HepG2 (cell line): ENCODE data around the gene ENAH. TPM values are rescaled to one million over a fixed set of nuclear protein-coding genes. Genes with fewer than 3 reads are reported as not detected.

Experiments used
- ETV6 ChIP-seq: sonication (generic); formaldehyde crosslinking; conservative IDR thresholded peaks from 2 replicates; pipeline ENCODE4 v1.4.0; 2020; ENCODE audit warnings: missing genetic modification reagents
- FOXA1 ChIP-seq, 2 experiments: fragments of 450-650 bp in 1 of 2; sonication (generic) in 1 of 2; formaldehyde crosslinking in 1 of 2; IDR thresholded peaks; 2 replicates each; pipeline versions ENCODE4 v1.4.0 to v1.6.1; 2016 to 2020; ENCODE audit warnings: missing genetic modification reagents in 1 of 2
- FOXM1 ChIP-seq: sonication (generic); formaldehyde crosslinking; IDR thresholded peaks from 2 replicates; pipeline ENCODE4 v1.5.0; 2020; ENCODE audit warnings: missing genetic modification reagents
- IKZF4 ChIP-seq: sonication (generic); formaldehyde crosslinking; IDR thresholded peaks from 2 replicates; pipeline ENCODE4 v1.5.1; 2020; ENCODE audit warnings: borderline replicate concordance, mild to moderate bottlenecking, low read depth, missing genetic modification reagents; ENCODE audit errors: not compliant biosample characterization
- KDM6A ChIP-seq: IDR thresholded peaks from 2 replicates; pipeline ENCODE4 v1.6.1; 2016; ENCODE audit warnings: low read depth
- KMT2B ChIP-seq: IDR thresholded peaks from 2 replicates; pipeline ENCODE4 v1.6.1; 2016; ENCODE audit warnings: missing genetic modification reagents, missing compliant biosample characterization
- SAFB2 ChIP-seq: sonication (generic); formaldehyde crosslinking; IDR thresholded peaks from 2 replicates; pipeline ENCODE4 v1.5.1; 2020; ENCODE audit warnings: missing genetic modification reagents, low read depth, mild to moderate bottlenecking, borderline replicate concordance
- SMC3 ChIP-seq: IDR thresholded peaks from 2 replicates; pipeline ENCODE4 v1.6.1; 2011; ENCODE audit warnings: low read length, improper control_type of control experiment
- THYN1 ChIP-seq: sonication (generic); formaldehyde crosslinking; IDR thresholded peaks from 2 replicates; pipeline ENCODE4 v1.8.1; 2023; ENCODE audit warnings: low read depth, mild to moderate bottlenecking, moderate library complexity, missing genetic modification reagents, borderline replicate concordance
- ZMYM4 ChIP-seq: sonication (generic); formaldehyde crosslinking; IDR thresholded peaks from 2 replicates; pipeline ENCODE4 v1.8.1; 2023; ENCODE audit warnings: mild to moderate bottlenecking, missing genetic modification reagents
- ZNF160 ChIP-seq: sonication (generic); formaldehyde crosslinking; IDR thresholded peaks from 2 replicates; pipeline ENCODE4 v1.8.0; 2022; ENCODE audit warnings: mild to moderate bottlenecking, inconsistent platforms, missing genetic modification reagents
- ZNF350 ChIP-seq: sonication (generic); formaldehyde crosslinking; IDR thresholded peaks from 2 replicates; pipeline ENCODE4 v1.4.0; 2020; ENCODE audit warnings: mild to moderate bottlenecking, low read depth, missing genetic modification reagents, borderline replicate concordance
- ZNF749 ChIP-seq: sonication (generic); formaldehyde crosslinking; IDR thresholded peaks from 2 replicates; pipeline ENCODE4 v1.8.0; 2022; ENCODE audit warnings: mild to moderate bottlenecking, missing genetic modification reagents, moderate library complexity, borderline replicate concordance
- ZNF878 ChIP-seq: sonication (generic); formaldehyde crosslinking; IDR thresholded peaks from 2 replicates; pipeline ENCODE4 v1.8.1; 2023; ENCODE audit warnings: mild to moderate bottlenecking, missing genetic modification reagents, moderate library complexity
- polyA plus RNA-seq, 8 experiments: library from polyadenylated mRNA; depleted of rRNA in 3 of 8; stranded (reverse) in 7 of 8; unstranded in 1 of 8; fragments of >200 nt; fragmentation: Illumina TruSeq in 4 of 8; extraction: Trizol in 4 of 8; gene quantifications; 2 replicates each; pipeline versions ENCODE4 v1.2.1 to v1.2.3, GENCODE V29; 2011 to 2016; ENCODE audit warnings: low read depth in 4 of 8, missing spikeins in 1 of 8, mixed read lengths in 1 of 8; ENCODE audit not compliant: insufficient read depth in 1 of 8
- total RNA-seq, 5 experiments: library from RNA; depleted of rRNA; stranded (reverse); fragments of >200 nt; fragmentation: Illumina TruSeq; extraction: Trizol; gene quantifications; 2 replicates each; pipeline ENCODE4 v1.2.3, GENCODE V29; 2016; ENCODE audit warnings: low read depth in 1 of 5
- TF ChIP-seq, protein P1 (sequence below): sonication (generic); formaldehyde crosslinking; IDR thresholded peaks from 2 replicates; pipeline ENCODE4 v1.4.0; 2020; ENCODE audit warnings: missing genetic modification reagents, borderline replicate concordance
- TF ChIP-seq, protein P2 (sequence below): sonication (generic); formaldehyde crosslinking; IDR thresholded peaks from 2 replicates; pipeline ENCODE4 v1.8.1; 2023; ENCODE audit warnings: mild to moderate bottlenecking, inconsistent platforms, moderate library complexity, missing genetic modification reagents, borderline replicate concordance
- TF ChIP-seq, protein P3 (sequence below): sonication (generic); formaldehyde crosslinking; IDR thresholded peaks from 2 replicates; pipeline ENCODE4 v1.4.0; 2020; ENCODE audit warnings: missing genetic modification reagents, borderline replicate concordance
- TF ChIP-seq, protein P4 (sequence below): sonication (generic); formaldehyde crosslinking; IDR thresholded peaks from 2 replicates; pipeline ENCODE4 v1.4.0; 2020; ENCODE audit warnings: mild to moderate bottlenecking, low read depth, missing genetic modification reagents

ENAH gene
- total and polyA plus RNA-seq, 2 of the 13 experiments (the other 11 are each of a cell fraction or from before 2014, with no cell fraction given), result 22.1 to 58.3 TPM

DNA sequence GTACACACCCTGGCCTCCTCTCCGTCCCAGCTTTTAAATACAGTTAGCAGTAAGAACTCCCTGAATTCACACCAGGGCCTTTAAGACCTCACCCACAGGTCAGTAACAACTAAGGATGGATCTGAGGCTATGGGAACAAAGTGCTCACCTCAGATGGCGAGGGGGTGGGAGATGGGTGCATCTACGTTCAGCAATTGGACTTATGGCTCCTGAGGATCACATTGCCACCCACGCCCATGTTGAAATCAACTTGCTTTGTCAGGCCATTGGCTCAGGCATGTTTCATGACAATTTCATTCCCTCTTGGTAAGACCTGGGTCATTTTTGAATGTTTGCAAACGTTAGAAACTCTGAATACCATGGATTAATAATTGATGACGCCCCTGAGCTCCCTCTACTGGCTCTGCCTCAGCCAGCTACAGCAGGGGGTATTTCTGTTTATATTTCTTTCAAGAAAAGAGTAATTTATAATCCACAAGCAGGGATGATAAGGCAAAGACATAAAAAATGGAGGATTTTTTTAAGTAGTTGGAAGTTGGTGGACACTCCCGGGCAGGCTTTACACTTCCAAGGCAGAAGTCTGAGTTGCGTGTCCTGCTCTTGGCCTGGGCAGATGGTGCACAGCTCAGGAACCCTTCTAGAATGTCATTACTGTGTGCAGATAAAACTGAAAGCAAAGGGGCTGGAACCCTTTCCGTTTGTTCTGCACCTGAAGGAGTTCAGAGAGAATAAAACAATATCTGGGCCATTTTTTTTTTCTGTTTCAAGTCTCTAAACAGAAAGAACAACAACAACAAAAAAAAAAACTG lies 211.4 kb downstream of the ENAH start (continued):
- TF ChIP-seq IKZF4 (CRISPR knock-in tag) (no peak), THYN1 (CRISPR knock-in tag) (no peak), FOXM1 (CRISPR knock-in tag) (no peak), SMC3 (peak; percentile 23; the same call in 1 of the 2 replicates), FOXA1 (IDR thresholded peaks at IDR 0.05) (no peak), FOXA1 (CRISPR knock-in tag; IDR thresholded peaks at IDR 0.05) (peak; percentile 65), ZMYM4 (CRISPR knock-in tag) (peak; percentile 86), ZNF878 (CRISPR knock-in tag) (no peak), KMT2B (CRISPR knock-in tag) (no peak; the same call in 1 of the 2 replicates), KDM6A (CRISPR knock-in tag) (no peak), SAFB2 (no peak), ZNF160 (CRISPR knock-in tag) (no peak), ZNF749 (CRISPR knock-in tag) (no peak), ZNF350 (0 out of 2 replicates have a peak, but pooled peaks have one; percentile 39), ETV6 (CRISPR knock-in tag) (no peak)
- TF ChIP-seq, protein P1, sequence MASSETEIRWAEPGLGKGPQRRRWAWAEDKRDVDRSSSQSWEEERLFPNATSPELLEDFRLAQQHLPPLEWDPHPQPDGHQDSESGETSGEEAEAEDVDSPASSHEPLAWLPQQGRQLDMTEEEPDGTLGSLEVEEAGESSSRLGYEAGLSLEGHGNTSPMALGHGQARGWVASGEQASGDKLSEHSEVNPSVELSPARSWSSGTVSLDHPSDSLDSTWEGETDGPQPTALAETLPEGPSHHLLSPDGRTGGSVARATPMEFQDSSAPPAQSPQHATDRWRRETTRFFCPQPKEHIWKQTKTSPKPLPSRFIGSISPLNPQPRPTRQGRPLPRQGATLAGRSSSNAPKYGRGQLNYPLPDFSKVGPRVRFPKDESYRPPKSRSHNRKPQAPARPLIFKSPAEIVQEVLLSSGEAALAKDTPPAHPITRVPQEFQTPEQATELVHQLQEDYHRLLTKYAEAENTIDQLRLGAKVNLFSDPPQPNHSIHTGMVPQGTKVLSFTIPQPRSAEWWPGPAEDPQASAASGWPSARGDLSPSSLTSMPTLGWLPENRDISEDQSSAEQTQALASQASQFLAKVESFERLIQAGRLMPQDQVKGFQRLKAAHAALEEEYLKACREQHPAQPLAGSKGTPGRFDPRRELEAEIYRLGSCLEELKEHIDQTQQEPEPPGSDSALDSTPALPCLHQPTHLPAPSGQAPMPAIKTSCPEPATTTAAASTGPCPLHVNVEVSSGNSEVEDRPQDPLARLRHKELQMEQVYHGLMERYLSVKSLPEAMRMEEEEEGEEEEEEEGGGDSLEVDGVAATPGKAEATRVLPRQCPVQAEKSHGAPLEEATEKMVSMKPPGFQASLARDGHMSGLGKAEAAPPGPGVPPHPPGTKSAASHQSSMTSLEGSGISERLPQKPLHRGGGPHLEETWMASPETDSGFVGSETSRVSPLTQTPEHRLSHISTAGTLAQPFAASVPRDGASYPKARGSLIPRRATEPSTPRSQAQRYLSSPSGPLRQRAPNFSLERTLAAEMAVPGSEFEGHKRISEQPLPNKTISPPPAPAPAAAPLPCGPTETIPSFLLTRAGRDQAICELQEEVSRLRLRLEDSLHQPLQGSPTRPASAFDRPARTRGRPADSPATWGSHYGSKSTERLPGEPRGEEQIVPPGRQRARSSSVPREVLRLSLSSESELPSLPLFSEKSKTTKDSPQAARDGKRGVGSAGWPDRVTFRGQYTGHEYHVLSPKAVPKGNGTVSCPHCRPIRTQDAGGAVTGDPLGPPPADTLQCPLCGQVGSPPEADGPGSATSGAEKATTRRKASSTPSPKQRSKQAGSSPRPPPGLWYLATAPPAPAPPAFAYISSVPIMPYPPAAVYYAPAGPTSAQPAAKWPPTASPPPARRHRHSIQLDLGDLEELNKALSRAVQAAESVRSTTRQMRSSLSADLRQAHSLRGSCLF, result no peak
- TF ChIP-seq, protein P2, sequence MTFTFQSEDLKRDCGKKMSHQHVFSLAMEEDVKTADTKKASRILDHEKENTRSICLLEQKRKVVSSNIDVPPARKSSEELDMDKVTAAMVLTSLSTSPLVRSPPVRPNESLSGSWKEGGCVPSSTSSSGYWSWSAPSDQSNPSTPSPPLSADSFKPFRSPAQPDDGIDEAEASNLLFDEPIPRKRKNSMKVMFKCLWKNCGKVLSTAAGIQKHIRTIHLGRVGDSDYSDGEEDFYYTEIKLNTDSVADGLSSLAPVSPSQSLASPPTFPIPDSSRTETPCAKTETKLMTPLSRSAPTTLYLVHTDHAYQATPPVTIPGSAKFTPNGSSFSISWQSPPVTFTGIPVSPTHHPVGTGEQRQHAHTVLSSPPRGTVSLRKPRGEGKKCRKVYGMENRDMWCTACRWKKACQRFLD (CRISPR knock-in tag), result no peak
- TF ChIP-seq, protein P3, sequence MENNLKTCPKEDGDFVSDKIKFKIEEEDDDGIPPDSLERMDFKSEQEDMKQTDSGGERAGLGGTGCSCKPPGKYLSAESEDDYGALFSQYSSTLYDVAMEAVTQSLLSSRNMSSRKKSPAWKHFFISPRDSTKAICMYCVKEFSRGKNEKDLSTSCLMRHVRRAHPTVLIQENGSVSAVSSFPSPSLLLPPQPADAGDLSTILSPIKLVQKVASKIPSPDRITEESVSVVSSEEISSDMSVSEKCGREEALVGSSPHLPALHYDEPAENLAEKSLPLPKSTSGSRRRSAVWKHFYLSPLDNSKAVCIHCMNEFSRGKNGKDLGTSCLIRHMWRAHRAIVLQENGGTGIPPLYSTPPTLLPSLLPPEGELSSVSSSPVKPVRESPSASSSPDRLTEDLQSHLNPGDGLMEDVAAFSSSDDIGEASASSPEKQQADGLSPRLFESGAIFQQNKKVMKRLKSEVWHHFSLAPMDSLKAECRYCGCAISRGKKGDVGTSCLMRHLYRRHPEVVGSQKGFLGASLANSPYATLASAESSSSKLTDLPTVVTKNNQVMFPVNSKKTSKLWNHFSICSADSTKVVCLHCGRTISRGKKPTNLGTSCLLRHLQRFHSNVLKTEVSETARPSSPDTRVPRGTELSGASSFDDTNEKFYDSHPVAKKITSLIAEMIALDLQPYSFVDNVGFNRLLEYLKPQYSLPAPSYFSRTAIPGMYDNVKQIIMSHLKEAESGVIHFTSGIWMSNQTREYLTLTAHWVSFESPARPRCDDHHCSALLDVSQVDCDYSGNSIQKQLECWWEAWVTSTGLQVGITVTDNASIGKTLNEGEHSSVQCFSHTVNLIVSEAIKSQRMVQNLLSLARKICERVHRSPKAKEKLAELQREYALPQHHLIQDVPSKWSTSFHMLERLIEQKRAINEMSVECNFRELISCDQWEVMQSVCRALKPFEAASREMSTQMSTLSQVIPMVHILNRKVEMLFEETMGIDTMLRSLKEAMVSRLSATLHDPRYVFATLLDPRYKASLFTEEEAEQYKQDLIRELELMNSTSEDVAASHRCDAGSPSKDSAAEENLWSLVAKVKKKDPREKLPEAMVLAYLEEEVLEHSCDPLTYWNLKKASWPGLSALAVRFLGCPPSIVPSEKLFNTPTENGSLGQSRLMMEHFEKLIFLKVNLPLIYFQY (CRISPR knock-in tag), result no peak
- TF ChIP-seq, protein P4, sequence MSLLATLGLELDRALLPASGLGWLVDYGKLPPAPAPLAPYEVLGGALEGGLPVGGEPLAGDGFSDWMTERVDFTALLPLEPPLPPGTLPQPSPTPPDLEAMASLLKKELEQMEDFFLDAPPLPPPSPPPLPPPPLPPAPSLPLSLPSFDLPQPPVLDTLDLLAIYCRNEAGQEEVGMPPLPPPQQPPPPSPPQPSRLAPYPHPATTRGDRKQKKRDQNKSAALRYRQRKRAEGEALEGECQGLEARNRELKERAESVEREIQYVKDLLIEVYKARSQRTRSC (CRISPR knock-in tag), result no peak
